ENCODE measurements around the gene OPCML. TPM values are rescaled to one million over a fixed set of nuclear protein-coding genes. Genes with fewer than 3 reads are reported as not detected.

Gene OPCML
- total RNA-seq, 1 experiment from 2014 or later = not detected

DNA sequence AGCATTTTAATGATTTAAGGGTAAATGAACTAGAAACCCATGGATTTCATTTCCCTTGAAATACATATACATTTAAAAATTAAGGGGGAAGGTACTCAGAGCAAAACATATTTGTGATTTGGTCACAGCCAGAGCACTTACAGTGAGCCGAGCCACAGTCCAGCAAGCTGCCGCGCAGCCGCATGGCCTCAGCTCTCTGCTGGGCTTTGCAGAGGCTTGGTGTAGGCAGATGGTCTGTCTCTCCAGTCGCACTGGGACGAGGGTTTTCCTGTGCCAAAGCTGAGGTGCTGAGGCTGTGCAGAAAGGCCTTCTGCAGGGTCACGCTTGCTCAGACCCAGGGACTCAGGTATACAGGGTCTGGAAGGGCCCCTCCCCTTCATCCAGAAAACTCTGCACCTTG is 367.3 kb downstream of the OPCML start:
- no peaks in the 10 kb centered on the region for H3K79me2 ChIP-seq (ENCODE audit: low read depth)
- no peak overlapping the region for H2AFZ ChIP-seq
- no peaks in the 10 kb centered on the region for H3K9me3 ChIP-seq (ENCODE audit: insufficient read depth, low read depth)
- no peaks in the 10 kb centered on the region for H3K4me1 ChIP-seq (replicated peaks; ENCODE audit: insufficient read depth)
- no peak overlapping the region for H3K4me3 ChIP-seq
- CTCF ChIA-PET = no interaction called here
- POLR2A ChIA-PET (ENCODE audit: unreplicated experiment) = no interaction called here
- no peaks in the 10 kb centered on the region for H3F3A ChIP-seq (ENCODE audit: insufficient read depth, low read depth)
- no TSS peak for BruUV-seq (replicated peaks)
- no peaks in the 10 kb centered on the region for H4K20me1 ChIP-seq (ENCODE audit: insufficient read depth)
- TF ChIP-seq EZH2 (IDR thresholded peaks at IDR 0.05; ENCODE audit: low read depth) = no peak
- TF ChIP-seq, protein P1, sequence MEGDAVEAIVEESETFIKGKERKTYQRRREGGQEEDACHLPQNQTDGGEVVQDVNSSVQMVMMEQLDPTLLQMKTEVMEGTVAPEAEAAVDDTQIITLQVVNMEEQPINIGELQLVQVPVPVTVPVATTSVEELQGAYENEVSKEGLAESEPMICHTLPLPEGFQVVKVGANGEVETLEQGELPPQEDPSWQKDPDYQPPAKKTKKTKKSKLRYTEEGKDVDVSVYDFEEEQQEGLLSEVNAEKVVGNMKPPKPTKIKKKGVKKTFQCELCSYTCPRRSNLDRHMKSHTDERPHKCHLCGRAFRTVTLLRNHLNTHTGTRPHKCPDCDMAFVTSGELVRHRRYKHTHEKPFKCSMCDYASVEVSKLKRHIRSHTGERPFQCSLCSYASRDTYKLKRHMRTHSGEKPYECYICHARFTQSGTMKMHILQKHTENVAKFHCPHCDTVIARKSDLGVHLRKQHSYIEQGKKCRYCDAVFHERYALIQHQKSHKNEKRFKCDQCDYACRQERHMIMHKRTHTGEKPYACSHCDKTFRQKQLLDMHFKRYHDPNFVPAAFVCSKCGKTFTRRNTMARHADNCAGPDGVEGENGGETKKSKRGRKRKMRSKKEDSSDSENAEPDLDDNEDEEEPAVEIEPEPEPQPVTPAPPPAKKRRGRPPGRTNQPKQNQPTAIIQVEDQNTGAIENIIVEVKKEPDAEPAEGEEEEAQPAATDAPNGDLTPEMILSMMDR (conservative IDR thresholded peaks at IDR 0.05) = no peak
- no peak overlapping the region for H3K27ac ChIP-seq
- H3K27me3 ChIP-seq (ENCODE audit: insufficient read depth, low read depth) = peaks cover 43% of the 10 kb centered on the region; the same call in 1 of the 2 replicates
- DNase-seq = no peak
- intact Hi-C loops (cut with micrococcal nuclease; ENCODE audit: unreplicated experiment) = no loop called here
- no peak overlapping the region for H3K4me2 ChIP-seq
- no peaks in the 10 kb centered on the region for H3K9me2 ChIP-seq (ENCODE audit: insufficient read depth)
- H3K36me3 ChIP-seq (ENCODE audit: low read depth) = no peaks in the 10 kb centered on the region

DNA sequence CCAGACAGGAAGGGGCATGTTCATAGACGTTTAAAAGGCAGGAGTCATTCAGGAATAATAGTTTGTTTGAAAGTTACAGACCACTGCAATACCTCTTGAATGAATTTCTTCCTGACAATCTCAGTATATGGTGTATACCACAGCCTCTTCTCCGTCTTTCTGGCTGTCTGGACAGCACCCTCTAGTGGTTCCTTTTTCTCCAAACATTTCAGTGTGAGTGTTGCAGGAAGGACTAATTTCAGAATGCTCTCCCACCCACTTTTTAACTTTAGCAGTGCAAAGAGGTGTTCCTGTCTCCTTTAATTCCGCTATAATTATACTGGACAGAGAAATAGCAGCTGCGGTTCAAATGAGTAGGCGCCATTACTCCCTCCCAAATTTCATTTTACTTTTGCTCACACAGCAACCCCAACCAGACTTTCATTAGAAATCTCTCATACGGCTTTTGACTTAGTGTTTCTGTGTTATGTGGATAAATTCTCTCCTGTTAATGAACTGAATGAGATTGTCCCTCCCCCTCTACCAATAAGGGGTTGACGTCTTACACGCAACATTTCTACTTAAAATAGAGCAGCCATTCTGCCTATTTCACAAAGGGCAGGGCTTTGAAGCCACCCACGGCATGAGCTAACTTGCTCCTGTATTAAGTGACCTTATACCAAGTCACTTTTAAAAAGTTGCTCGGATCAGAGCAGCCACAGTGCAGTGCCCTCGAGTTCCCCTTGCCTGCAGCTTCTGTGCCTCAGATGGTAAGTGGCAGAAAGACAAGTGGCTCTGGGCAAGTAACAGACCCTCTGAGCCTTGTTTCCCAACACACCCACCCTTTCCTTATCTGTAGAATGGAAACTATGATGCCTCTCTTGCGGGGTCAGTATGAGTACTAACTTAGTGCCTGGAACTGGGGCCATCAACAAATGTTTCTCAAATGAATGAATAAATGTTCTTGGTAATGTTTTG is 368.6 kb downstream of the OPCML start:
- POLR2A ChIA-PET (ENCODE audit: unreplicated experiment) = no interaction called here
- no peak overlapping the region for H3K27ac ChIP-seq
- CTCF ChIA-PET = interaction anchor here (0.6 kb wide), 1 partner anchor 985 kb away, joined by 3 read pairs; no protein-coding TSS in a partner anchor
- no TSS peak for BruUV-seq (replicated peaks)
- H3F3A ChIP-seq (ENCODE audit: insufficient read depth, low read depth) = no peaks in the 10 kb centered on the region
- H3K9me3 ChIP-seq (ENCODE audit: insufficient read depth, low read depth) = no peaks in the 10 kb centered on the region
- H3K4me3 ChIP-seq = no peak overlapping the region
- H3K27me3 ChIP-seq (ENCODE audit: insufficient read depth, low read depth) = peaks cover 55% of the 10 kb centered on the region
- intact Hi-C loops (cut with micrococcal nuclease; ENCODE audit: unreplicated experiment) = loop anchor here (2.0 kb wide), 1 partner anchor 85 kb away; no protein-coding TSS in a partner anchor
- H3K4me1 ChIP-seq (replicated peaks; ENCODE audit: insufficient read depth) = no peaks in the 10 kb centered on the region
- no peaks in the 10 kb centered on the region for H4K20me1 ChIP-seq (ENCODE audit: insufficient read depth)
- no peaks in the 10 kb centered on the region for H3K9me2 ChIP-seq (ENCODE audit: insufficient read depth)
- no peak overlapping the region for H3K4me2 ChIP-seq
- no peak overlapping the region for H2AFZ ChIP-seq
- H3K36me3 ChIP-seq (ENCODE audit: low read depth) = no peaks in the 10 kb centered on the region
- no peak for TF ChIP-seq EZH2 (IDR thresholded peaks at IDR 0.05; ENCODE audit: low read depth)
- TF ChIP-seq, protein P1 (conservative IDR thresholded peaks at IDR 0.05) = peak; percentile 71
- DNase-seq = peak in 1 of 2 experiments; percentile 45
- no peaks in the 10 kb centered on the region for H3K79me2 ChIP-seq (ENCODE audit: low read depth)

GRCh38 chr11:133162227-133162626 is 370.1 kb downstream of the OPCML start:
- peaks cover 67% of the 10 kb centered on the region for H3K27me3 ChIP-seq (ENCODE audit: insufficient read depth, low read depth)
- no peaks in the 10 kb centered on the region for H3K9me2 ChIP-seq (ENCODE audit: insufficient read depth)
- no peak for TF ChIP-seq EZH2 (IDR thresholded peaks at IDR 0.05; ENCODE audit: low read depth)
- TF ChIP-seq, protein P1 (conservative IDR thresholded peaks at IDR 0.05) = no peak
- DNase-seq = no peak
- POLR2A ChIA-PET (ENCODE audit: unreplicated experiment) = no interaction called here
- no peaks in the 10 kb centered on the region for H3F3A ChIP-seq (ENCODE audit: insufficient read depth, low read depth)
- no peaks in the 10 kb centered on the region for H3K9me3 ChIP-seq (ENCODE audit: insufficient read depth, low read depth)
- CTCF ChIA-PET = no interaction called here
- H3K27ac ChIP-seq = no peak overlapping the region
- H2AFZ ChIP-seq = no peak overlapping the region
- H4K20me1 ChIP-seq (ENCODE audit: insufficient read depth) = no peaks in the 10 kb centered on the region
- H3K4me2 ChIP-seq = no peak overlapping the region
- H3K4me1 ChIP-seq (replicated peaks; ENCODE audit: insufficient read depth) = no peaks in the 10 kb centered on the region
- BruUV-seq (replicated peaks) = no TSS peak
- no peaks in the 10 kb centered on the region for H3K36me3 ChIP-seq (ENCODE audit: low read depth)
- intact Hi-C loops (cut with micrococcal nuclease; ENCODE audit: unreplicated experiment) = loop anchor here (2.0 kb wide), 1 partner anchor 83 kb away; no protein-coding TSS in a partner anchor
- no peaks in the 10 kb centered on the region for H3K79me2 ChIP-seq (ENCODE audit: low read depth)
- H3K4me3 ChIP-seq = no peak overlapping the region

Measured in PC-9 (cell line).